Spinal cord (tissue), 10 donors: ENCODE data around the gene ETFB. TPM values are rescaled to one million over a fixed set of nuclear protein-coding genes. Genes with fewer than 3 reads are reported as not detected.

Source experiments
- DNase-seq, 6 donors: peaks; one replicate each; pipeline versions ENCODE4 v3.0.0 to v3.0.0-alpha.2; 2013 to 2015; ENCODE audit warnings: low spot score in 6 of 6, low read depth in 4 of 6
- H3K27ac ChIP-seq: one replicate; pipeline ENCODE4 v1.5.1; 2013; ENCODE audit warnings: low read depth, low read length, control low read depth
- H3K27me3 ChIP-seq: one replicate; pipeline ENCODE4 v1.6.1; 2013; ENCODE audit warnings: low read length; ENCODE audit not compliant: control insufficient read depth, insufficient read depth
- H3K36me3 ChIP-seq: one replicate; pipeline ENCODE4 v1.6.1; 2013; ENCODE audit warnings: low read length; ENCODE audit not compliant: control insufficient read depth, insufficient read depth
- H3K4me1 ChIP-seq: one replicate; pipeline ENCODE4 v1.6.1; 2013; ENCODE audit warnings: low read length; ENCODE audit not compliant: control insufficient read depth, insufficient read depth
- H3K4me3 ChIP-seq: one replicate; pipeline ENCODE4 v1.5.1; 2013; ENCODE audit warnings: low read depth, low read length, control low read depth
- H3K9me3 ChIP-seq: one replicate; pipeline ENCODE4 v1.6.1; 2013; ENCODE audit warnings: low read length; ENCODE audit not compliant: control insufficient read depth, insufficient read depth
- WGBS: methylation state at CpG from one replicate; pipeline ENCODE4 v1.1.5; 2013; ENCODE audit warnings: missing lambda C conversion rate; ENCODE audit not compliant: insufficient coverage; 5-methylcytosine and 5-hydroxymethylcytosine counted together
- polyA plus RNA-seq, 2 donors: library from polyadenylated mRNA; unstranded; fragments of 120-200 nt; gene quantifications; one replicate each; pipeline ENCODE4 v1.2.1, GENCODE V29; 2013; ENCODE audit not compliant: insufficient read length in 2 of 2
- total RNA-seq, 2 donors: library from RNA; depleted of rRNA in 1 of 2; stranded (reverse); fragments of 120-200 nt in 1 of 2; fragments of >200 nt in 1 of 2; gene quantifications; one replicate each; pipeline versions ENCODE4 v1.2.3 to v1.2.4, GENCODE V29; 2013 to 2014
- donor health status: healthy.

The ETFB gene
- total and polyA plus RNA-seq, 4 donors, result 40.2 to 196 (median 97.4) TPM

DNA sequence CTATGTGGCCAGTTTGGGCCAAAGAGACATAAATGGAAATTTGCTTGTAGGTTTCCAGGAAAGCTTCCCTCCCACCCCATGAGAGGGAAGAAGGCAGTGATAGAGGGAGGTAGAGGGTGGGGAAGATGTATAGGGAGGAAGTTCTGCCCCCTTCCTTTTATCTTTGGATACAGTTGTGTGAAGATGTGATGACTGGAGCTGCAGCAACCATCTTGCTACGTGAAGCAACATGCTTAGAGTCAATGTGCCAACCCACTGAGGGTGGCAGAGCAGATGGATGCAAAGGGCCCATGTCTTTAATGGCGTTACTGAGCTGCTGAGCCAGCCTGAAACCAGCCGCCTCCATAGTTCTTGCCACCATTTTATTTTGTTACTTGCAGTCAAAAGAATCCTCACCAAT is 35.0 kb downstream of the ETFB start:
- H3K36me3 ChIP-seq, result peaks cover 33% of the 10 kb centered on the region
- WGBS, result 62% methylated on average over 3 of the region's 3 CpGs
- H3K27me3 ChIP-seq, result no peaks in the 10 kb centered on the region
- H3K4me3 ChIP-seq, result no peak overlapping the region
- H3K27ac ChIP-seq, result no peak overlapping the region
- H3K9me3 ChIP-seq, result no peaks in the 10 kb centered on the region
- DNase-seq, result no peak
- H3K4me1 ChIP-seq, result peaks cover 13% of the 10 kb centered on the region

DNA sequence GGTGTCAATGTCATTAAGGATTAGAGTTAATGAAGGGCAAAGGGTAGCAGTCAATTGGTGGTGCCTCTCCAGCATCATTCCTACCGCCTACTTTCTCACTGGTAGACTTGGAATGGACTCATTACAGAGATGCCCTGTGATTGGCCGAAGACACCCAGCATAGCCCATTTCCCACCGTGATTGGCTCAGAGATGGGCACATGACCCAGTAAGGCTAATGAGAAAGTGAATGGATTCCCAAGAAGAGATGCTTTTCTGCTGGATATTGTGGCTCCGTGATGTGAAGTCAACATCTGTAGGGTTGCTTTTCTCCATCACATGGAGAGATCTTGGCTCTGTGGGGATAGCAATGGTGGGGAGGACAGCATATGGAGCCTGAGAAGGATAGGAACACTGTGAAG is 35.8 kb downstream of the ETFB start:
- Histone ChIP-seq H3K27ac (no peak overlapping the region), H3K4me3 (no peak overlapping the region), H3K27me3 (no peaks in the 10 kb centered on the region), H3K4me1 (peaks cover 13% of the 10 kb centered on the region), H3K9me3 (no peaks in the 10 kb centered on the region), H3K36me3 (peaks cover 41% of the 10 kb centered on the region)
- WGBS, result 98% methylated on average over 4 of the region's 4 CpGs
- no peak for DNase-seq

DNA sequence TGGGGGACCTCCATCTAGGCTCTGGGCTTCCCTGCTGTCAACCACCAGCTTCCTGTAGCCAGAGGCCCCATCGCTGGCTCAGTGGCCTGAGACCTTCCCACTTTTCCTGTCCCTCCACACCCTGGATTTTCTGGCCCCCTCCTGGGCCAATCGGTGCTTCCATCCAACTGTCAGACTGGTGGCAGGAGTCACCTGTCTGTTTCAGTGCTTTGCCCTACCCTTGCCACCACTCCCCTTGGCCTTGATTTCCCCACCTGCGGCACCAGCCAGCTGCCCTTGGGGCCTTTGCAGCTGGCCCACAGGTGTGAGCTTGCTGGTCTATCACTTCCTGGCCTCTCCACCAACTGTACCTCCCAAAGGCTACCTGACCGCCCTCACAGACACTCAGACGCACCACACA is 36.8 kb downstream of the ETFB start:
- Histone ChIP-seq H3K4me3 (no peak overlapping the region), H3K27me3 (no peaks in the 10 kb centered on the region), H3K9me3 (no peaks in the 10 kb centered on the region), H3K36me3 (peaks cover 46% of the 10 kb centered on the region), H3K27ac (no peak overlapping the region), H3K4me1 (peaks cover 13% of the 10 kb centered on the region)
- WGBS, result 90% methylated on average over 5 of the region's 5 CpGs
- DNase-seq, result no peak

DNA sequence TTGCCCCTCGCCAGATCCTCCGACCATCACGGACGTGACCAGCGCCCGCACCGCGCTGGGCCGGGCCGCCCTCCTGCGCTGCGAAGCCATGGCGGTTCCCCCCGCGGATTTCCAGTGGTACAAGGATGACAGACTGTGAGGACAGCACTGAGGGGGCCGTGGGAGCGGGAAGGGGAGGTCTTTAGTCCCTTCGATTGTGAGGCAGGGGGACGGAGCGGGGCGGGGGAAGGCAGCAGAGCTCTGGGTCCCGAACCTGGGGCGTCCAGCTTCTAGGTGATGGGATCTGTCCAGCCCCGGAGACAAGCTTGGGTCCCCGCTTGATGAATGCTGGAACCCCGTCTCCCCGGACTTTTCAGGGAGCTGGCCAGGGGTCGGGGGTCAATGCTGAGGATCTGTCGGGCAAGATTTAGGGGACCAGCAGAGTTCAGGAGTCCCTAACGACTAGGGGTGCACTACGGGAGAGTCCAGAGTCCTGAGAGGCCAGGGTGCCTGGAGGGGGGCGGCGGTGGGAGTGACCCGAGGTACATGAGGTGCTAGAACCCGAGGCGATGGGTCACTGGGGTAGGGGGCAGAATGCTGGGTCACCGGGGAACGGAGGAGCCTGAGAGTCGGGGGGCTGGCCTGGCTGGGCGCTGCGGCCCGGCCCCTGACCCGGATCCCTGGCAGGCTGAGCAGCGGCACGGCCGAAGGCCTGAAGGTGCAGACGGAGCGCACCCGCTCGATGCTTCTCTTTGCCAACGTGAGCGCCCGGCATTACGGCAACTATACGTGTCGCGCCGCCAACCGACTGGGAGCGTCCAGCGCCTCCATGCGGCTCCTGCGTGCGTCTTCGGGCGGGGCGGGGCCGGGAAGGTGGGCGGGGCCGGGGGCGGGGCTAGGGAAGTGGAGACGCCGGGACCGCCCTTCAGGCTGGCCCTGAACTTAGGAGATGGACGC is 38.9 kb downstream of the ETFB start:
- Histone ChIP-seq H3K9me3 (no peaks in the 10 kb centered on the region), H3K4me1 (peaks cover 18% of the 10 kb centered on the region), H3K27me3 (no peaks in the 10 kb centered on the region), H3K36me3 (peaks cover 67% of the 10 kb centered on the region), H3K4me3 (no peak overlapping the region), H3K27ac (no peak overlapping the region)
- DNase-seq, result peak in 2 of 6 donors; percentile 74 to 76
- 22% methylated on average over 75 of the region's 75 CpGs for WGBS

DNA sequence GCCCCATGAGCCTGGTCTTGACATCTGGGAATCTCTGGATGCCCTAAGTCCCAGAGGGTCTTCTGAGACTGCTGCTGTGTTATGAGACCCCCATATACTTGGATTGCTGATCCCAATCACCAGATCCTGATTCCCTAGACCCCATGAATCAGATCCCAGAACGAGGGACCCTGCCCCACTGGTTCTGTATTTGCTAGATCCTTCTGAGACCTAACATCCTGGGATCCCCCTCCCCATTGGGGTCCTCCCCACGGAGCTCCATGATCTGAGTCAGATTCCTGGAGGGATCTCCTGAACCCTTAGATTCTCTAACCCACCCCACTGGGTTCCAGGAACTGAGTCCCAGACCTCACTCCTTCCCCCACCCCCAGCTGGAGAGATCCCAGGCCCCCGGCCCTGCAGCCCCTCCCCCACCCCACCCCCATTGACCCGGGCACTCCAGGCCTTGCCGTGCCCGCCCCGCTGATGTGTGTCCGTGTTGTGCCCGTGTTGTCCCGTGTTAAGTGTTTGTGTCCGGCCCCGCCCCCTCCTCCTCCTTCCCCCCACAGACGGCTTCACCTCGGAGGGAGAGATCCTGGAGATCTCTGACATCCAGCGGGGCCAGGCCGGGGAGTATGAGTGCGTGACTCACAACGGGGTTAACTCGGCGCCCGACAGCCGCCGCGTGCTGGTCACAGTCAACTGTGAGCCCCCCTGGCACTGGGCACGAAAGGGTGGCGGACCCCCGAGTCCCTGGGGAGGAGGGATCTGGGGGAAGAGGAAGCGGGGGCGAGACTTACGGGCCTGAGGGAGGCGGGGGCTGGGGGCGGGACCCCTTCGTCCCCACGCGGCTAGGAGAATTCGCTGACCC is 39.7 kb downstream of the ETFB start:
- no peaks in the 10 kb centered on the region for H3K9me3 ChIP-seq
- peaks cover 18% of the 10 kb centered on the region for H3K4me1 ChIP-seq
- peaks cover 74% of the 10 kb centered on the region for H3K36me3 ChIP-seq
- no peak overlapping the region for H3K4me3 ChIP-seq
- no peak overlapping the region for H3K27ac ChIP-seq
- WGBS, result 34% methylated on average over 25 of the region's 36 CpGs
- no peaks in the 10 kb centered on the region for H3K27me3 ChIP-seq
- DNase-seq, result no peak

DNA sequence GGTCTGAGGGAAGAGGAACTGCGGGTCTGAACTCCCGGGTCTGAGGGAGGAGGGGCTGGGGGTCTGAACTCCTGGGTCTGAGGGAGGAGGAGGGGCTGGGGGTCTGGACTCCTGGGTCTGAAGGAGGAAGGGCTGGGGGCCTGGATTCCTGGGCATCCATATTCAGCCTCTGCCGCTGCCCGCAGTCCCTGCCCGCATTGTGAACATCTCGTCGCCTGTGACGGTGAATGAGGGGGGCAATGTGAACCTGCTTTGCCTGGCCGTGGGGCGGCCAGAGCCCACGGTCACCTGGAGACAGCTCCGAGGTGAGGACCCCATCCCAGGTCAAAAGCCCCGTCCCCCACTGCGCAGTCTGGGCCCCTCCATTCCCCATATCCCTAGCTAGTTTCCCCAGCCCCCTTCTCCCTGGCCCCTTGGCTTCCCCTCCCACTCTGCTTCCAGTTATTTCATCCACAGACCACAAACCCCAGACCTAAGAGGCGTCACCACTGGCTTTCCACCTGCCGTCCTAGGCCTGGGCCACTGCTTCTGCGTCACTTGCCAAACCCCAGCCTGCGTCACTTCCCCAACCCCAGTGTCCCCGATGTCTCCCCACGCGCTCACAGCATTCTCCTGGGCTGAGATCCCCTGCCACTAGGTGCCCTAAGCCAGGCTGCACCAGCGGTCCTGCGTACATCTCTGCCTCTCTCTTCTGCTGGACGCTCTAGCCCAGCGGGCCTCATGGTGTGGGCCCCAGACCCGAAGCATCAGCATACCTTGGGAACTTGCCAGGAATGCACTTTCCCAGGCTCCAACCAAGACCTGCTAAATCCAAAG is 40.8 kb downstream of the ETFB start:
- peaks cover 20% of the 10 kb centered on the region for H3K4me1 ChIP-seq
- no peak for DNase-seq
- H3K4me3 ChIP-seq, result no peak overlapping the region
- H3K27ac ChIP-seq, result no peak overlapping the region
- no peaks in the 10 kb centered on the region for H3K9me3 ChIP-seq
- 89% methylated on average over 26 of the region's 26 CpGs for WGBS
- H3K36me3 ChIP-seq, result peaks cover 74% of the 10 kb centered on the region
- H3K27me3 ChIP-seq, result no peaks in the 10 kb centered on the region

DNA sequence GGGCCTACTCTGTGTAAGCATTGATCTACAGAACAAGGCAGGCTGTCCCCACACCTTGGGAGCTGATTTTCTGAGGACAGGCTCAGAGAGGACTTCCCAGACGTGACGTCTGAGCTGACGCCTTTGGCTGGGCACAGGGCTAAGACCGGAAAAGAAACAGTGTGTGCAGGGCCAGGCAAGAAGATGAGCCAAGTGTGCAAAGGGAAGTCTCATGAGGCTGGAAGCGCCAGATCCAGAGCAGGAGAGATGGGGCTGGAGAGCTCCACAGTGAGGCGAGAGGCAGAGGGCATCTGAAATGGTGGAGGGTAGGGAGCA is 42.1 kb downstream of the ETFB start:
- H3K9me3 ChIP-seq, result no peaks in the 10 kb centered on the region
- WGBS, result 80% methylated on average over 6 of the region's 6 CpGs
- H3K36me3 ChIP-seq, result peaks cover 65% of the 10 kb centered on the region
- H3K4me3 ChIP-seq, result no peak overlapping the region
- H3K27ac ChIP-seq, result no peak overlapping the region
- peaks cover 33% of the 10 kb centered on the region for H3K4me1 ChIP-seq
- no peaks in the 10 kb centered on the region for H3K27me3 ChIP-seq
- no peak for DNase-seq

DNA sequence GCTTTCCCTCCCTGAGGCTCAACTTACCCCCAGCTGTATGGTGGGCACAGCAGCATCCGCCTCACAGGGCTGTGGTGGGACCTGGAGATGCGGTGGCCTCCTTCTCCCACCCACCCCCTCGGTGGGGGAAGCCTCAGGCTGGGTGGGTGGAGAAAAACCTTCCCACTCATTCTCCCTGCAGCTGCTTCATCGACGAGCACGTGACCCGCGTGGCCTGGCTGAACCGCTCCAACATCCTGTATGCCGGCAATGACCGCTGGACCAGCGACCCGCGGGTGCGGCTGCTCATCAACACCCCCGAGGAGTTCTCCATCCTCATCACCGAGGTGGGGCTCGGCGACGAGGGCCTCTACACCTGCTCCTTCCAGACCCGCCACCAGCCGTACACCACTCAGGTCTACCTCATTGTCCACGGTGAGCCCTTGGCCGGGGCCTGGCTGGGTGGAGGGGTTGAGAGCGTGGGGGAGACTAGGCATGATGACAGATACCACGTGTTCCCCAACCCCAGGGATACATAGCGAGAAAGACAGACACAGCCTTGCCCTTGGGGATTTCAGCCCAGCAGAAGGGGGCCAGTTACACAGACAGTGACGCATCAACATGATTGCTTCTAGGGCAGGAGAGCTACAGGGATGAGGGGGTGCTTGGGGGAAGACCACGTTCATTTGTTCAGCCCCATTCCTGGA is 42.6 kb downstream of the ETFB start:
- 67% methylated on average over 18 of the region's 29 CpGs for WGBS
- Histone ChIP-seq H3K27ac (no peak overlapping the region), H3K27me3 (no peaks in the 10 kb centered on the region), H3K4me1 (peaks cover 38% of the 10 kb centered on the region), H3K4me3 (no peak overlapping the region), H3K36me3 (peaks cover 63% of the 10 kb centered on the region), H3K9me3 (no peaks in the 10 kb centered on the region)
- no peak for DNase-seq

DNA sequence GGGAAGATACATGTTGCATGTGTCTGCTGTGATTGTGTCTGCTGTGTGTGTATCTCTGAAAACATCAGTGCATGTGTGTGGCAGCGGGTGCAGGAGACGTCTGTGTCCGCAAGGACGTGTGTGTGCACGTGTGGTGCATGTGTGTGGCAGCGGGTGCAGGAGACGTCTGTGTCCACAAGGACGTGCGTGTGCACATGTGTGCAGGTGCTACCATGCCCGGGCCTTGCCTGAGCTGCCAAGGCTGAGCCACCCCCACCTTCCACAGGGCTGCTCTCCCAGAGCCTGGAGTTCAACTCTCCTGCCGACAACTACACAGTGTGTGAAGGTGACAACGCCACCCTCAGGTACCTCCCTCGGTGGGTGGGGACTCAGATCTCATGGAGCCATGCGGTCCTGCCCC is 44.4 kb downstream of the ETFB start:
- Histone ChIP-seq H3K9me3 (no peaks in the 10 kb centered on the region), H3K4me1 (peaks cover 27% of the 10 kb centered on the region), H3K4me3 (no peak overlapping the region), H3K36me3 (peaks cover 53% of the 10 kb centered on the region), H3K27me3 (no peaks in the 10 kb centered on the region), H3K27ac (no peak overlapping the region)
- DNase-seq, result no peak
- WGBS, result 89% methylated on average over 12 of the region's 14 CpGs
